Cardiac fibroblast (primary cell): ENCODE data around the gene FCGR2B.
"Not testable (repeated sequence)": the region's sequence is repeated elsewhere in the genome, so short reads cannot be mapped to it uniquely, and the experiment has no call there.

Experiments used
- DNase-seq, 2 donors: peaks; one replicate each; pipeline versions ENCODE4 v3.0.0 to v3.0.0-alpha.2; 2010; ENCODE audit warnings: low read depth in 2 of 2
- H3K4me3 ChIP-seq, 2 donors: replicated peaks in 1 of 2; 1 replicate in 1 of 2; 2 replicates in 1 of 2; pipeline ENCODE4 v1.5.1; 2011; ENCODE audit warnings: low read depth in 2 of 2, low read length in 2 of 2, mild to moderate bottlenecking in 2 of 2, moderate library complexity in 1 of 2
- TF ChIP-seq, protein P1 (sequence below): IDR thresholded peaks from one replicate; pipeline ENCODE4 v1.5.1; 2011; ENCODE audit warnings: low read depth, mild to moderate bottlenecking, low read length, inconsistent platforms

FCGR2B gene

DNA sequence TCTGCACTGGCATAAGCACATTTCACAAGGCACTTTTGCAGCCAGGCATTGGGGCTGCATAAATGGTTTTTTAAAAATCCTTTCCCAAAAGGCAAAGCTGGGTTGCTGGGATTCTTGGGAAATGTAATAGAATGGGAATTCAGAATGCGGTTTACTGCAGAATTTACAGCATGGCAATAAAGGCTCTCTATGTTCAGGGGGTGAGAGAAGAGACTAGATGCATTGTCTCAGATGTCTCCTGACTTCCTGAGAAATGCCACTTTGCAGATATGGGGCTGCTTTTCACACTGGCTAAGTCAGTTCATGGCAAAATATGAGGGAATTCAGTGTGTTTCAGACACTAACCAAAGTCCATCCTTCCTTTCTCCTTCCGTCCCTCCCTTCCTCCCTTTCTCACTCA is 13.5 kb downstream of the FCGR2B start:
- TF ChIP-seq, protein P1, sequence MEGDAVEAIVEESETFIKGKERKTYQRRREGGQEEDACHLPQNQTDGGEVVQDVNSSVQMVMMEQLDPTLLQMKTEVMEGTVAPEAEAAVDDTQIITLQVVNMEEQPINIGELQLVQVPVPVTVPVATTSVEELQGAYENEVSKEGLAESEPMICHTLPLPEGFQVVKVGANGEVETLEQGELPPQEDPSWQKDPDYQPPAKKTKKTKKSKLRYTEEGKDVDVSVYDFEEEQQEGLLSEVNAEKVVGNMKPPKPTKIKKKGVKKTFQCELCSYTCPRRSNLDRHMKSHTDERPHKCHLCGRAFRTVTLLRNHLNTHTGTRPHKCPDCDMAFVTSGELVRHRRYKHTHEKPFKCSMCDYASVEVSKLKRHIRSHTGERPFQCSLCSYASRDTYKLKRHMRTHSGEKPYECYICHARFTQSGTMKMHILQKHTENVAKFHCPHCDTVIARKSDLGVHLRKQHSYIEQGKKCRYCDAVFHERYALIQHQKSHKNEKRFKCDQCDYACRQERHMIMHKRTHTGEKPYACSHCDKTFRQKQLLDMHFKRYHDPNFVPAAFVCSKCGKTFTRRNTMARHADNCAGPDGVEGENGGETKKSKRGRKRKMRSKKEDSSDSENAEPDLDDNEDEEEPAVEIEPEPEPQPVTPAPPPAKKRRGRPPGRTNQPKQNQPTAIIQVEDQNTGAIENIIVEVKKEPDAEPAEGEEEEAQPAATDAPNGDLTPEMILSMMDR = no peak
- H3K4me3 ChIP-seq = no peak overlapping the region
- no peak for DNase-seq

DNA sequence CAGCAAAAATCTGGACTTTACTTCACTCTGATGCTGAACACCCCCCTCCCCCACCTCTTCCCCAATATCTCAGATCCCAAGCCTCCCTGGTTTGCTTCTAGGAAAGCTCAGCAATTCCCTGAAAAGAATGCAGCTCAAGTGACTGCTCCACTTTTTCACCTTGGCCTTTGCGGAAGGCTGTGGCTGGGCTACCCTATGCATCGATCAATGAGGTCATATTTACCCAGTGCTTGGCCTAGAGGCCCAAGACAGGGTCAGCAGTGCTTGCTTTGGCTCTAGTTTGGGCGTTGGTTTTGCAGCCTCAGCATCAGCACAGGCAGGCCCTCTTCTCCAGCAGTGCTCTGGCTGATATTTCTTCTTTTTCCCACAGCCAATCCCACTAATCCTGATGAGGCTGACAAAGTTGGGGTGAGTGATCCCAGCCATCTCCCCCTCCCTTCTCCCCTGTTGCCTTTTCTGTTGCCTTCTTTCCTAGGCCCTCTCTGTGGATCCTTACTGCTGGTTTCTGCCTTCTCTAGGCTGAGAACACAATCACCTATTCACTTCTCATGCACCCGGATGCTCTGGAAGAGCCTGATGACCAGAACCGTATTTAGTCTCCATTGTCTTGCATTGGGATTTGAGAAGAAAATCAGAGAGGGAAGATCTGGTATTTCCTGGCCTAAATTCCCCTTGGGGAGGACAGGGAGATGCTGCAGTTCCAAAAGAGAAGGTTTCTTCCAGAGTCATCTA is 14.2 kb downstream of the FCGR2B start:
- DNase-seq = no peak
- H3K4me3 ChIP-seq = no peak overlapping the region
- TF ChIP-seq, protein P1 = no peak

DNA sequence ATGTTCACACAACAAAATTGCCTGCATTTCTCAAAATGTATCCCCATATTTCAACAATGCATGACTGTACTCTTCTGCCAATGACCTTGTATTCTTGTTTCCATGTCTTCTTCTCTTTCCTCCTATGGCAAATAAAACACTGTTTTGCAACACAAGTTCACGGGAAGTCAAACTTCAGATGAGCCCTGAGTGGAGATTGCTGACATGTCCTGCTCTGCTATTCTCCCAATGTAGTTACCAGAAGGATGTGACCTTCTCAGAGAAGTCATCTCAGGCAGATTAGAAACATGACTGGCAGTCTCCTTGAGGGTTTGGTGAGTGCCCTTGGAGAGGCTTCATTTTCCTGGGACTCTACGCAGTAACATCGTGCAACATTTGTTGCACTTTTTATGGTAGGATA is 15.6 kb downstream of the FCGR2B start:
- H3K4me3 ChIP-seq = no peak overlapping the region
- DNase-seq = no peak
- TF ChIP-seq, protein P1 = no peak

GRCh38 chr1:161681879-161682278 is 18.9 kb downstream of the FCGR2B start:
- no peak for DNase-seq
- TF ChIP-seq, protein P1 = no peak
- H3K4me3 ChIP-seq = no peak overlapping the region

- TF ChIP-seq, protein P1 = no peak
- H3K4me3 ChIP-seq = no peak overlapping the region
- no peak for DNase-seq
These were observed 26.0 kb downstream of the FCGR2B start for GRCh38 chr1:161688946-161689345.

GRCh38 chr1:161691846-161692245 is 28.9 kb downstream of the FCGR2B start:
- no peak overlapping the region for H3K4me3 ChIP-seq
- DNase-seq = no peak
- TF ChIP-seq, protein P1 = no peak

GRCh38 chr1:161693020-161693712 is 30.2 kb downstream of the FCGR2B start:
- not testable (repeated sequence) for H3K4me3 ChIP-seq, DNase-seq

- not testable (repeated sequence) for H3K4me3 ChIP-seq, DNase-seq
These were observed 35.4 kb downstream of the FCGR2B start for GRCh38 chr1:161698302-161698701.
